BE2C (cell line): ENCODE results near the gene MBD1.
"Not testable (repeated sequence)": the region's sequence is repeated elsewhere in the genome, so short reads cannot be mapped to it uniquely, and the experiment has no call there.

Source experiments
- DNase-seq: peaks from one replicate; pipeline ENCODE4 v3.0.0-alpha.2; 2020
- H3K27me3 ChIP-seq: fragments of 250-450 bp; sonication (Bioruptor Pico); 2 replicates; pipeline ENCODE4 v1.5.1; 2020; ENCODE audit warnings: mild to moderate bottlenecking
- H3K36me3 ChIP-seq: fragments of 250-450 bp; sonication (Bioruptor Pico); 2 replicates; pipeline ENCODE4 v1.5.1; 2020; ENCODE audit warnings: mild to moderate bottlenecking
- H3K4me1 ChIP-seq: fragments of 250-450 bp; sonication (Bioruptor Pico); 2 replicates; pipeline ENCODE4 v1.5.1; 2020
- H3K4me3 ChIP-seq: 2 replicates; pipeline ENCODE4 v1.5.1; 2011; ENCODE audit warnings: low read depth, low read length
- H3K9me3 ChIP-seq: fragments of 250-450 bp; sonication (Bioruptor Pico); 2 replicates; pipeline ENCODE4 v1.5.1; 2020
- CTCF ChIP-seq: IDR thresholded peaks from 2 replicates; pipeline ENCODE4 v1.5.1; 2012; ENCODE audit warnings: mild to moderate bottlenecking, low read depth, low read length

Gene MBD1

GRCh38 chr18:50247561-50247960 lies 33.8 kb downstream of the MBD1 start:
- H3K9me3 ChIP-seq: no peaks in the 10 kb centered on the region
- DNase-seq: no peak
- no peak for TF ChIP-seq CTCF
- no peak overlapping the region for H3K4me3 ChIP-seq
- H3K36me3 ChIP-seq: no peaks in the 10 kb centered on the region
- no peaks in the 10 kb centered on the region for H3K4me1 ChIP-seq
- no peaks in the 10 kb centered on the region for H3K27me3 ChIP-seq

- not testable (repeated sequence) for H3K27me3 ChIP-seq, H3K4me1 ChIP-seq, H3K36me3 ChIP-seq, H3K4me3 ChIP-seq, DNase-seq, H3K9me3 ChIP-seq
Measured at GRCh38 chr18:50241768-50242167, 39.6 kb downstream of the MBD1 start.

GRCh38 chr18:50240080-50240563 lies 41.2 kb downstream of the MBD1 start:
- Histone ChIP-seq H3K9me3 (no peaks in the 10 kb centered on the region), H3K4me1 (no peaks in the 10 kb centered on the region), H3K4me3 (no peak overlapping the region), H3K36me3 (no peaks in the 10 kb centered on the region), H3K27me3 (no peaks in the 10 kb centered on the region)
- no peak for TF ChIP-seq CTCF
- no peak for DNase-seq

GRCh38 chr18:50232419-50232818 lies 48.9 kb downstream of the MBD1 start:
- DNase-seq: no peak
- Histone ChIP-seq H3K9me3 (no peaks in the 10 kb centered on the region), H3K4me1 (no peaks in the 10 kb centered on the region), H3K4me3 (no peak overlapping the region), H3K27me3 (no peaks in the 10 kb centered on the region), H3K36me3 (no peaks in the 10 kb centered on the region)
- TF ChIP-seq CTCF: no peak

- Histone ChIP-seq H3K9me3 (no peaks in the 10 kb centered on the region), H3K27me3 (no peaks in the 10 kb centered on the region), H3K4me1 (no peaks in the 10 kb centered on the region), H3K36me3 (no peaks in the 10 kb centered on the region), H3K4me3 (no peak overlapping the region)
- no peak for DNase-seq
- no peak for TF ChIP-seq CTCF
Measured at GRCh38 chr18:50231621-50232020, 49.7 kb downstream of the MBD1 start.

GRCh38 chr18:50220249-50220648 lies 61.1 kb downstream of the MBD1 start:
- H3K4me3 ChIP-seq, H3K4me1 ChIP-seq, H3K9me3 ChIP-seq, H3K27me3 ChIP-seq, DNase-seq, H3K36me3 ChIP-seq: not testable (repeated sequence)
